GM23338 (cell line): ENCODE results near the gene SH3RF3. TPM values are rescaled to one million over a fixed set of nuclear protein-coding genes. Genes with fewer than 3 reads are reported as not detected.

ENCODE experiments used
- ATAC-seq: fragments of 200-7000 bp; cut with Tn5 transposase; 3 replicates; pipeline ENCODE4 v1.9.1; 2020
- DNase-seq: peaks from one replicate; pipeline ENCODE4 v3.0.0-alpha.2; 2015; ENCODE audit warnings: low spot score
- H2AFZ ChIP-seq: fragments of 200-600 bp; sonication (generic); 2 replicates; pipeline ENCODE4 v1.8.0; 2016; ENCODE audit warnings: antibody characterized with exemption, mild to moderate bottlenecking, moderate library complexity
- H3F3A ChIP-seq: fragments of 200-600 bp; sonication (generic); replicated peaks from 2 replicates; pipeline ENCODE4 v1.8.0; 2017; ENCODE audit warnings: antibody characterized with exemption, mixed run types, low read depth
- H3K27ac ChIP-seq: fragments of 200-600 bp; sonication (generic); 2 replicates; pipeline ENCODE4 v1.6.1; 2016; ENCODE audit warnings: low read depth
- H3K27me3 ChIP-seq: fragments of 200-600 bp; sonication (generic); 2 replicates; pipeline ENCODE4 v1.8.0; 2016; ENCODE audit warnings: mild to moderate bottlenecking, mixed run types, moderate library complexity; ENCODE audit not compliant: insufficient read depth
- H3K36me3 ChIP-seq: fragments of 200-600 bp; sonication (generic); 2 replicates; pipeline ENCODE4 v1.8.0; 2016; ENCODE audit warnings: mild to moderate bottlenecking; ENCODE audit not compliant: insufficient read depth
- H3K4me1 ChIP-seq: fragments of 200-600 bp; sonication (generic); 2 replicates; pipeline ENCODE4 v1.8.0; 2016; ENCODE audit warnings: mild to moderate bottlenecking, moderate library complexity; ENCODE audit not compliant: insufficient read depth
- H3K4me2 ChIP-seq: fragments of 200-600 bp; sonication (generic); 2 replicates; pipeline ENCODE4 v1.7.1; 2017; ENCODE audit warnings: mixed run types
- H3K4me3 ChIP-seq: fragments of 200-600 bp; sonication (generic); 2 replicates; pipeline ENCODE4 v1.6.1; 2016; ENCODE audit warnings: mixed run types
- H3K79me2 ChIP-seq: fragments of 200-600 bp; sonication (generic); replicated peaks from 2 replicates; pipeline ENCODE4 v1.8.0; 2017; ENCODE audit warnings: mild to moderate bottlenecking; ENCODE audit not compliant: insufficient read depth
- H3K9me2 ChIP-seq: fragments of 200-600 bp; sonication (generic); 2 replicates; pipeline ENCODE4 v1.8.0; 2017; ENCODE audit not compliant: insufficient read depth
- H4K20me1 ChIP-seq: fragments of 200-600 bp; sonication (generic); replicated peaks from 2 replicates; pipeline ENCODE4 v1.8.0; 2017; ENCODE audit warnings: mild to moderate bottlenecking; ENCODE audit not compliant: insufficient read depth
- H3K27ac Mint-ChIP-seq: 2 replicates; pipeline ENCODE4 v1.8.0; 2020; ENCODE audit warnings: inconsistent platforms, mild to moderate bottlenecking, moderate library complexity, mixed read lengths
- H3K27me3 Mint-ChIP-seq: 3 replicates; pipeline ENCODE4 v1.8.0; 2022; ENCODE audit warnings: low read depth, mild to moderate bottlenecking, moderate library complexity, mixed read lengths, inconsistent platforms; ENCODE audit not compliant: insufficient read depth, poor library complexity
- H3K36me3 Mint-ChIP-seq: 3 replicates; pipeline ENCODE4 v1.8.0; 2021; ENCODE audit warnings: low read depth, mild to moderate bottlenecking, inconsistent platforms, moderate library complexity, mixed read lengths
- H3K4me1 Mint-ChIP-seq: 3 replicates; pipeline ENCODE4 v1.8.0; 2020; ENCODE audit warnings: mild to moderate bottlenecking, inconsistent platforms, mixed read lengths
- H3K4me3 Mint-ChIP-seq: 3 replicates; pipeline ENCODE4 v1.8.0; 2021; ENCODE audit warnings: moderate library complexity, mild to moderate bottlenecking, inconsistent platforms, mixed read lengths
- H3K9me3 Mint-ChIP-seq: 3 replicates; pipeline ENCODE4 v1.8.0; 2020; ENCODE audit warnings: moderate library complexity, mild to moderate bottlenecking, inconsistent platforms, mixed read lengths
- CREB1 ChIP-seq: fragments of 250-450 bp; sonication (Bioruptor Pico); IDR thresholded peaks from 2 replicates; pipeline ENCODE4 v1.5.0; 2020; ENCODE audit warnings: low read depth, mild to moderate bottlenecking, moderate library complexity
- CTCF ChIP-seq, 2 experiments: fragments of 200-600 bp in 1 of 2; sonication (generic) in 1 of 2; conservative IDR thresholded peaks; 2 replicates each; pipeline versions ENCODE4 v1.5.1 to v1.6.1; 2016 to 2017; ENCODE audit warnings: antibody characterized with exemption in 2 of 2, low read depth in 2 of 2, mild to moderate bottlenecking in 2 of 2, moderate library complexity in 1 of 2
- ETS1 ChIP-seq: IDR thresholded peaks from 2 replicates; pipeline ENCODE4 v1.6.1; 2016; ENCODE audit warnings: antibody characterized with exemption
- JUNB ChIP-seq: IDR thresholded peaks from one replicate; pipeline ENCODE4 v1.6.1; 2016; ENCODE audit warnings: antibody characterized with exemption; ENCODE audit not compliant: unreplicated experiment
- NANOG ChIP-seq: IDR thresholded peaks from 2 replicates; pipeline ENCODE4 v1.6.1; 2016; ENCODE audit warnings: antibody characterized with exemption, borderline replicate concordance
- POLR2AphosphoS5 ChIP-seq: IDR thresholded peaks from 2 replicates; pipeline ENCODE4 v1.6.1; 2016; ENCODE audit warnings: antibody characterized with exemption, low read depth
- REST ChIP-seq: IDR thresholded peaks from one replicate; pipeline ENCODE4 v1.6.1; 2018; ENCODE audit warnings: antibody characterized with exemption; ENCODE audit not compliant: unreplicated experiment
- STAT1 ChIP-seq: IDR thresholded peaks from one replicate; pipeline ENCODE4 v1.6.1; 2016; ENCODE audit warnings: antibody characterized with exemption; ENCODE audit not compliant: unreplicated experiment
- ZNF114 ChIP-seq: fragments of 250-450 bp; sonication (Bioruptor Pico); IDR thresholded peaks from 2 replicates; pipeline ENCODE4 v1.5.0; 2020; ENCODE audit warnings: mild to moderate bottlenecking, moderate library complexity
- ZNF462 ChIP-seq: fragments of 250-450 bp; sonication (Bioruptor Pico); IDR thresholded peaks from 2 replicates; pipeline ENCODE4 v1.5.0; 2020; ENCODE audit warnings: mild to moderate bottlenecking, moderate library complexity
- polyA plus RNA-seq: library from polyadenylated mRNA; unstranded; fragments of >200 nt; fragmentation: Nextera tagmentation; extraction: Ambion mirVana; gene quantifications from 2 replicates; pipeline ENCODE4 v1.2.1, GENCODE V29; 2016
- total RNA-seq: library from RNA; depleted of rRNA; stranded (reverse); fragments of >200 nt; shearing (Covaris generic); gene quantifications from 2 replicates; pipeline ENCODE4 v1.2.3, GENCODE V29; 2014

SH3RF3 gene
- total and polyA plus RNA-seq, 2 experiments from 2014 or later = 0.11 to 0.63 TPM

DNA sequence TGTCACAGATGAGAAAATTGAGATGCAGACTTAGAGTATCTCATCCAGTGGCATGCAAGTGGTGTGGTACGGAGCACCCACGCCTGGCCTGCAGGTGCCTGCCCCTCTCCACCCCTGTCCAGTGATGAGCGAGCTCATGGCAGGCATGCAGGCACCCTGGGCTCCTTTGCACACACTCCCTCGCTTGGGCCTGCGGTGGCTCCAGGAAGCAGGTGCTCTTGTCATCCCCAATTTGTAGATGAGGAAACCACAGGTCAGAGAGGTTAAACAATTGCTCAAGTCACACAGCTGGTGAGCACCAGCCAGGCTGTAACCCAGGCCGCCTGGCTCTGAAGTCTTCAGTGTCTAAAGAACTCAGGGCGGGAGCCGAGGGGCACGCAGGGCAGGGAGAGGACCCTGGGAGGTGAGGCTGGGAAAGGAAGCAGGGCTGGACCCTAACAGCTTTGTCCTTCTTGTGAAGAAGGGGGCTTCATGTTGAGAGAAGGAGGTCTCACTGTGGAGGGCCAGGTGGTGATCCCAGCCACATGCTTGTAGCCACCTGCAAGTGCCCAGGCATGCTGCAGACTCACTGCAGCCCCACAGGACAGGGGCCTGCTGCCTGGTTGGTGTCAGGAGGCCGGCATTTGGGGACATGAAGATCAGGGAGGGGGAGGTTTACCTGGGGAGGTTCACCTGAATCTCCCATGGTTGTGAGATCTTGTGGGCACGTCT lies 166.2 kb downstream of the SH3RF3 start:
- Histone ChIP-seq H3K79me2 (no peaks in the 10 kb centered on the region), H3K27ac (no peak overlapping the region), H4K20me1 (no peaks in the 10 kb centered on the region), H3K4me2 (no peak overlapping the region), H3K9me2 (no peaks in the 10 kb centered on the region), H2AFZ (no peak overlapping the region), H3K4me3 (no peak overlapping the region), H3K27me3 (no peaks in the 10 kb centered on the region), H3K36me3 (no peaks in the 10 kb centered on the region), H3K4me1 (no peaks in the 10 kb centered on the region), H3F3A (no peaks in the 10 kb centered on the region)
- no peak for DNase-seq
- no peak overlapping the region for H3K4me3 Mint-ChIP-seq
- no peak overlapping the region for H3K27ac Mint-ChIP-seq
- no peak for ATAC-seq
- H3K36me3 Mint-ChIP-seq = no peaks in the 10 kb centered on the region
- TF ChIP-seq STAT1 (no peak), NANOG (no peak), ETS1 (no peak), CREB1 (CRISPR knock-in tag) (no peak), CTCF (conservative IDR thresholded peaks at IDR 0.05; ENCODE audit: low read depth in 2 of 2) (no peak), JUNB (no peak), REST (no peak), ZNF114 (CRISPR knock-in tag) (no peak)
- H3K4me1 Mint-ChIP-seq = peaks cover 3% of the 10 kb centered on the region
- H3K9me3 Mint-ChIP-seq = no peaks in the 10 kb centered on the region
- peaks cover 6% of the 10 kb centered on the region for H3K27me3 Mint-ChIP-seq

GRCh38 chr2:109295781-109296117 lies 166.7 kb downstream of the SH3RF3 start:
- Mint-ChIP-seq H3K9me3 (no peaks in the 10 kb centered on the region), H3K27ac (no peak overlapping the region), H3K4me1 (no peaks in the 10 kb centered on the region), H3K4me3 (no peak overlapping the region), H3K27me3 (peaks cover 6% of the 10 kb centered on the region), H3K36me3 (no peaks in the 10 kb centered on the region)
- Histone ChIP-seq H3K4me2 (no peak overlapping the region), H3K4me1 (no peaks in the 10 kb centered on the region), H4K20me1 (no peaks in the 10 kb centered on the region), H3F3A (no peaks in the 10 kb centered on the region), H3K79me2 (no peaks in the 10 kb centered on the region), H2AFZ (no peak overlapping the region), H3K4me3 (no peak overlapping the region), H3K27me3 (no peaks in the 10 kb centered on the region), H3K9me2 (no peaks in the 10 kb centered on the region), H3K36me3 (no peaks in the 10 kb centered on the region), H3K27ac (no peak overlapping the region)
- DNase-seq = no peak
- peak; percentile 82 for ATAC-seq
- no peak for TF ChIP-seq POLR2AphosphoS5
- no peak for TF ChIP-seq STAT1
- no peak for TF ChIP-seq ZNF462 (CRISPR knock-in tag)
